CD4-positive, alpha-beta T cell treated with Interferon gamma for 1 hour (primary cell): Measurements from ENCODE around the gene MST1R.

Experiments
- DNase-seq: peaks from one replicate; pipeline ENCODE4 v3.0.0-alpha.2; 2020

Gene MST1R

DNA sequence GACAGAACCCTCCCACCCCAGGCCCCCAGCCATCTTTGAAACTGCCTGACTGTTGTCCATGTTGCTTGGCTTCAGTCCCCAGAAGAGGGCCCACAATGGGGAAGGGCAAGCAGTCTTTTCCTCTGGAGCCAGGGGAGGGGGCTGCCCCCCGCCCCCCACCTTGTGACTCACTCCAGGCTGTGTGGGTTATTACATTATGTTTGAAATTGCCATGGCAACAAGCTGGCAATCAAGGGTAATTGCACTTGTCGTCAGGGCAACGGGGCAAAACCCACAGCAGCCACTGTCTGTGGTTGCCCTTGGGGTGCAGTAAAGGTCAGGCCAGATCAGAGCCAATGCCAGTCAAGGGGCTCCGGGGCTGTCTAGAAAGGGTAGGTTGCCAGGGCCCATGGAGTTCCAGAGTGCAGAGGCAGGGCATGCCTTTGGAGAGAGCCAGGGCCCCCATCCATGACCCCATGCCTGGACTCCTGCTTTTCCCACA is 30.8 kb downstream of the MST1R start:
- DNase-seq: peak; percentile 42

DNA sequence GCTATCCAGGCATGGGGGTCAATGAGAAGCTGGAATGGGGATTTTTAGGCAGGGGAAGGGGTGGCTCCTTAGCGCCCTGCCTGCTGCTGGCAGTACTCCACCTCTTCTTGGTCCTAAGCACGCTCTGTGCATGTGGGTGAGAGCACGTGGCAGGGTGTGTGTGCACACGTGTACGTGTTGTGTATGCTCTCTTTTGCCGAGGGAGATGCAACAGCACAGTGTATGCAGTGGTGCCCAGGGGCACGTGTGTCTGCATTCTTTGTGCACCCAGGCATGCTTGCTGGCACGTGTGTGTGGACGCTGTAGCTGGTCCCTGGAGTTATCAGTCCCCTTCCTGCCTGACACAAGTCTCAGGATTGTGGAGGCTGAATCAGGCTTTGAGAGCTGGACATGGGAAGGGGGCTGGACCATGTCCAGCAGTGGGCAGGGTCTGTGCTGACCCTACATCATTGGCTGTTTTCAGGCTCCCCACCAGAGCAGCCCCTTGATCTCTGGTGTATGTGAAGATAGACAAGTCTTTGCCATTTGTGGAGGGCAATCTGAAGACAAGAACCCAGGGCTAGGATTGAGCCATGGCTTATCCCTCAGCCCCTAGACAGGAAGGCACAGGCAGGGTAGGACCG is 32.0 kb downstream of the MST1R start:
- no peak for DNase-seq

DNA sequence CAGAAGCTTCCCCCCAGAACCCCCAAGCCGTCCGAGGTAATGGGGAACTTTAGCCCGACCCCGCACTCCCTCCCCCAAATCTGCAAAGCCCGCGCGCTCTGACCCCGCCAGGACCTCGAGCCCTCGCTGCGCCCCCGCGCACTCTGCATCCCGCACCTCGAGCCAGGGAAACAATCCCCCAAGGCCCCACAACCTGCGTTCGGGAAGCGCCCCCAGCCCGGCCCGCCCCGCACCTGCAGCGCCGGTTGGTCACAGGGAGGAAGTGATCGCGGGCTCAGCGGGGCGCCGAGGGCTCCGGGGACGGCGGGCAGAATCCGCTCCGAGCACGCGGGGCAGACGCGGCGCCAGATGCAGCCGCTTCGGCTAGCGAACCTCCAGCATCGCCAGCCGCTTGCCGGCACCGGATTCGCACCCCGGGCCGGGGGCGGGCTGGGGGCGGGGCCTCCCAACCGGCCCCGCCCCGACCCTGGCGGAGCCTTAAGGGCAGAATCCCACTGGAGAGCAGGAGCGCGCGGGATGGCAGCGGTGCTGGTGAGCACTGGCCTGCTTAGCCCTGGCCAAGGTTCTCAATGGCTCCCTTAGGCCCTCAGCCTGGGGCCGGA is 34.0 kb downstream of the MST1R start, which contains the start of gene CAMKV:
TSS of gene CAMKV (minus strand) at position 382 of the 602 bp plus-strand sequence. CDS start 7,518 bp downstream, outside the sequence.
- DNase-seq: peak; percentile 13

- DNase-seq: no peak
Observed at GRCh38 chr3:49868862-49869466, 34.7 kb downstream of the MST1R start.

GRCh38 chr3:49867871-49868321 is 35.8 kb downstream of the MST1R start:
- DNase-seq: no peak

GRCh38 chr3:49867400-49867799 is 36.3 kb downstream of the MST1R start:
- no peak for DNase-seq

- DNase-seq: no peak
Observed at GRCh38 chr3:49865198-49865784, 38.4 kb downstream of the MST1R start.

DNA sequence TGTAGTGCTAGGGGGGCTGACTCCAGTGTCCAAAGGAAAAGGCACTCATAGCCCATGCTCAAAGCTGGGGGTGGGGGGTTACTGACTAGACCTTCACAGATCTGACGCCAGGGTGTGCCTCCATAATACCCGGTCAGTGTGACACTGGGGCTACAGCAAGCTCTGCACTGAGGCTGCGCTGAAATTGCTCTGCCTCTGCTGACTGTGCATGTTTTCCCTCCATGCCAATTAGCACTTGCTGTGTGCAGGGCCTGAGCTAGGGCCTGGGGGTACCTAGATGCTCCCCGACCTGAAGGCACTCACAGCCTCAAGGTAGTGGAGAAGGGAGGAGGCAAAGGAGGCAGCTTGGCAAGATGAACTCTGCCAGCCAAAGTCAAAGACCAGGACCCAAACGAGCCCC is 39.2 kb downstream of the MST1R start:
- no peak for DNase-seq

- no peak for DNase-seq
Observed at GRCh38 chr3:49859576-49860305, 43.9 kb downstream of the MST1R start.

GRCh38 chr3:49856181-49857005 is 47.3 kb downstream of the MST1R start, which contains the start of gene TRAIP:
Gene TRAIP (minus strand): TSS chr3:49856564. CDS start chr3:49856453, 111 bp downstream.
- DNase-seq: peak; percentile 92

DNA sequence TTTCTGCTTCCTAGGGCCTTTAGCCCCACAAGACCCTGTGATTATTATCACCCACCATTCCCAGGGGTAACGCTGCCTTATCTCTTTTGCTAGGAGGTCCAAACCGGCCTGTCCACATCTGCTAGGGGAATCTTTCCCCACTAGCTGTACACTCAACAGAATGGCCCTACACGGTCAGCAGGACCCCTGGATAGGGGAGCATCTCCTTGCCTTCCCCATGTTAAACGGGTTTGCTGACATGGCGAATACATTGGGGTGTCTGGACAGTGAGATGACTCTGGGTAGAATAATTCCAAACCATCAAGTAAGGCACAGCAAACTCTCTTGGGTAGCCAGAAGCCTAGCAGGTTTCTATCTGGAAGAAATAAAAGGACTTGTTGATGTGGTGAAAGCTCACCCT is 48.0 kb downstream of the MST1R start:
- no peak for DNase-seq

- no peak for DNase-seq
Observed at GRCh38 chr3:49845694-49846093, 58.0 kb downstream of the MST1R start.

DNA sequence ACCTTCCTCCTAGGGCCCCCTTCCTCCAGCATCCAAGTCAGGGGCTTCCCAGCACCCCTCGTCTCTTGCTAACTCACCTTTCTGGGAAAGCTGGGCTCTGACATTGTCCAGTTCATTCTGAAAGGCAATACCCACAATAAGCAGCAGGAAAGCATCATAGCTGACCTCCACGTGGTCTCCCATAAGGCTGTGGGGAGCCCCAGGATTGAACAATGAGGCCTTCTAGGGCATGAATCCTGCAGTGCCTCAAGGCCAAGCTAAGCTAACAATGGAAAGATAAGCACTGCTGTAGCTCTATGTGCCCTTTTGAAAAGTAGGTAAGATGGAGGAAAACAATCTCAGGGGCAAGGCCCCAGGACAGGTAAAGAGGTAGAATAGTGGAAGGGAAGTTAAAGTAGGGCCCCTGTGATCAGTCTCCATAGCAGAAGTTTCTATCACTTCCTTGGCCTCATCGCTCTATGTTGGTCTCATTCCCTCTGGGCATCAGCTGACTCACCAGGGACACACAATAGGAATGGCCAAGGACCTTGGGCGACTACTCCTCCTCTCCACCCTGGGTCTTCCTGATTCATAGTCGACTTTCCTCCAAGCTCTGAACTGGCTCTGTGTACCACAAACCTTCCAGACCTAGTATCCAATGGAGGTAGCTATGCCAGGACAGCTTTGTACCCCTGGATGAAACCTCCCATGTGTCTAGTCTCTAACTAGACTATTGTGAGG is 59.0 kb downstream of the MST1R start:
- DNase-seq: no peak

GRCh38 chr3:49842843-49843517 is 60.7 kb downstream of the MST1R start:
- no peak for DNase-seq

- no peak for DNase-seq
Observed at GRCh38 chr3:49841806-49842205, 61.9 kb downstream of the MST1R start.

DNA sequence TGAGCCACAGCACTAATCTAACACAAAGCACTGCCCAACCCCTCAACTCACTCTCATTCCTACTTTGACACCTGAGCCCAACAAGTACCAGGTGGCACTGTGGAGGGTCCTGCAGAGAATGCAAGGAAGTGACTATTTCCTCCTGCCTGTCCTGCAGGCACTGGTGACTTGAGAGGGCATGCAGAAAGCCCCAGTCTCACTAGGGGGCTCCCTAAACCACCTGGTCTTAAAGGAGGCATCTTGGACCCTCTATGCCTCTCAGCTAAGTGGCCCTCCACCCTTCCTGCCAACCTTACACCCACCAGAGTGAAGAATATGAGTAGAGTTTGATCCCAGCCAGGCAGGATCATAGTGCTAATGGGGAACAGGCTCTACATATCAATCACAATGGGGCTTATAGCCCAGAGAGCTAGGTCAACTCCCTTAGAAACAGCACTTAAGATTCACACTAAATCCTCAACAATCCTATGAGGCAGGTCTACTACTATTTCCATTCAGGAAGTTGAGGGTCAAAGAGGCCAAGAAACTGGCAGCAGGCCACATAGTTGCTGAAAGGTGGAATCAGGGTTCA is 62.5 kb downstream of the MST1R start:
- DNase-seq: no peak

- no peak for DNase-seq
Observed at GRCh38 chr3:49840388-49840787, 63.3 kb downstream of the MST1R start.

GRCh38 chr3:49839193-49839809 is 64.4 kb downstream of the MST1R start:
- DNase-seq: peak; percentile 79
